Amniotic epithelial cell (primary cell): ENCODE data around the gene KANK4.
"Not testable (repeated sequence)": the region's sequence is repeated elsewhere in the genome, so short reads cannot be mapped to it uniquely, and the experiment has no call there.

Source experiments
- DNase-seq: peaks from one replicate; pipeline ENCODE4 v3.0.0-alpha.2; 2010; ENCODE audit warnings: low read depth

Gene KANK4

DNA sequence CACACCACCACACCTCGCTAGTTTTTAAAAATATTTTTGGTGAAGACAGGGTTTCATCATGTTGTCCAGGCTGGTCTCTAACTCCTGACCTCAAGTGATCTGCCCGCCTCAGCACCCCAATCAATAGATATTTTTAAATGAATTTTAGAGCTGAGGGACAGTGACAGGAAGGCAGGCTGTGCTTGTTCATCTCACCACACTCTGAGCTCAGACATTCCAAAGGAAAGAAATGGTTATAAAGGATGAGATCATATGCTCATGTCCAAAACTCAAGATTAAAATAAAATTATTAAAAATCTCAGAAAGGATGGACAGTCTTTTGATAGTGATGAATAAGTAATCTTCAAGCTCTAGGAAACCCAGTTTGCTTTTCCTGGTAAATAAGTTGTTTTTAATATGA is 83.7 kb downstream of the KANK4 start:
- DNase-seq = no peak

DNA sequence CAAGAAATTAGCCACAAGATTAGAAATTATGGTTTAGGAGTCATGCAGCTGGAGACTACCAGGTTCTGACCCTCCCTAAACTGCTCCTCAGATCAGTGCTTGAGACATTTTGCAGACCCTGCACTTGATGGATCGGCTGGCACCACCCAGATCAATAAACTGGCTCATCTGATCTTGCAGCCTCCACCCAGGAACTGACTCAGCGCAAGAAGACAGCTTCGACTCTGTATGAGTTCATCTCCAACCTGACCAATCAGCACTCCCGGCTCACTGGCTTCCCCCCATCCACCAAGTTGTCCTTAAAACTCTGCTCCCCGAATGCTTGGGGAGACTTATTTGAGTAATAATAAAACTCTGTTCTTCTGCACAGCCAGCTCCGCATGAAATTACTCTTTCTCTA is 84.5 kb downstream of the KANK4 start:
- no peak for DNase-seq

DNA sequence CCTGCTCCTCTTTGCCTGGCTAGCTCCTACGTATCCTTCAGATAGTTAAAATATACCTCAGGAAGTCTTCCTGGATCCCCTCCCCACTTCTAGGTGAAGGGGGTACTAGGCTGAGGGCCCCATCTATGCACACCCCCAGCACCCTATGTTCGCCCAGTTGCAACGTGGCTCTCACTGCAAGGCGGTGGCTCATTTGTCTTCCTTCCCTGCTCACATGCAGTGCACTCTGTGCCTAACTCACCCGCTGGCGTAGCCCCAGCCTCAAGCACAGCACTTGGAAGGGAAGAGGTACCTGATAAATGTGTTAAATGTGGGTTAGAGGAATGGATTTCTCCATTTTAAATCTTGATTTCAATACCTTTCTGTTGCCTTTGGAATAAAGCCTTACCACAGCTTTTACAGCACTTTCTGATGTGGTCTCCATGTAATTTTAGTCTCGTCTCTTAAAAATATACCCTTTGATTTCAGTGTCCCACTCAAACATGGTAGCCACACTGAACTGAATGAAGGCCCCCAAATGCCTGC is 85.2 kb downstream of the KANK4 start:
- no peak for DNase-seq

DNA sequence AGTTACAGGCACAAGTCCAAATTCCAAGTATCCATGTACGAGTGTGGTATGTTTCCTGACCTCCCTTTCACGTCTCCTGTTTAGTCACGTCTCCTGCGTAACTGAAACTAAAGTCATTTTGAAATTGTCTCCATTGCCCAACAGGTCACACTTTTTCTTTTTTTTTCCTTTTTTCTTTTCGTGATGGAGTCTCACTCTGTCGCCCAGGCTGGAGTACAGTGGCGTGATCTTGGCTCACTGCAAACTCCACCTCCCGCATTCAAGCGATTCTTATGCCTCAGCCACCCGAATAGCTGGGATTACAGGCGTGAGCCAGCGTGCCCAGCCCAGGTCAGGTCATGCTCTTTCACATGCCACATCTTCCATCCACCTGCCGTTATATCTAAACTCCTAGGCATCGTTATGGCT is 86.4 kb downstream of the KANK4 start:
- no peak for DNase-seq

DNA sequence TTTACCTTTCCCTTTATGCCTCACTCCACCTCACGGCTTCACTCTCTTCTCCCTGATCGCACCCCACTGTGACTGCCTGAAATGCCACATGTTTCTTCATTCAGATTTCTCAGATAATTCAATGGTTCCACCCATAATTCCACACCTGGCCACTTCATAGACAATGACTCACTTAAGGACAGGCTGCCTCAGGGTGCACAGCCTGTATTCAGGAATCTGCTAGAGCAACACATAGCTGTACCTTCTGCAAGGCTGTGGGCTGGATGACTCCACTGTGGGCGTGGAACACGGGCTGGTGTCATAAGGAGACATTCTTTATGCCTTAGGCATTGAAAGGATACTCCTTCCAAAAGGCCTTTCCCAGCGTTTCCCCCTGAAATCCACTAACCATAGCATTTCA is 88.5 kb downstream of the KANK4 start:
- peak; percentile 6 for DNase-seq

DNA sequence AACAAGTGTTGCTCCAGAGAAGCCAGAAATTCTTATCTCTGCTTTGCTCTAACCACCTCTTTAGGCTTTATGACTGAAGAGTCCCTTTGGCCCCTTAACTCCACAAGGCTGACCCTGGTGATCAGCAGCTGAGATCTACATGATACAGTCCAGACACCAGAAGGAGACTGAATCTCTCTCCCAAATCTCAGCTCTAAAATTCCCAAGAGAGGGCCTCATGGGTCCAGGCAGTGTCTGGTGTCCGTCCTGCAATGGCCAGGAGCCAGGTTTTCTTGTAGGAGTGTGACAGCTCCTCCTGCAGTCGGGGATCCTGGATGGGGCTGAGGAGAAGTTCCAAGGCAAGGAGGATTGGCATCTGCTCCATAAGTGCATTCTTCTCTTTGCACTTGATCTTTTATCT is 89.3 kb downstream of the KANK4 start:
- DNase-seq = no peak

DNA sequence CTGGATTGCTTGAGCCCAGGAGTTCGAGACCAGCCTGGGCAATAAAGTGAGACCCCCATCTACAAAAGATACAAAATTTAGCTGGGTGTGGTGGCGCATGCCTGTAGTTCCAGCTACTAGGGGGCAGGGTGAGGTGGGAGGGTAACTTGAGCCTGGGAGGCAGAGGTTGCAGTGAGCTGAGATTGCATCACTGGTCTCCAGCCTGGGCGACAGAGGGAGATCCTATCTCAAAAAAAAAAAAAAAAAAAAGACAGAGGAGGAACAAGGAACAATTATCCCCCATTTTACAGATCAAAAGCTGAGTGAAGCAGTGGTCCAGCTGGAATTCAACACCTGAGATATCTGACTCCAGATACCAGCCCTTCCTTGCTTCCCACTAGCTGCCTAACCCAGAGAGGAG is 89.8 kb downstream of the KANK4 start:
- no peak for DNase-seq

DNA sequence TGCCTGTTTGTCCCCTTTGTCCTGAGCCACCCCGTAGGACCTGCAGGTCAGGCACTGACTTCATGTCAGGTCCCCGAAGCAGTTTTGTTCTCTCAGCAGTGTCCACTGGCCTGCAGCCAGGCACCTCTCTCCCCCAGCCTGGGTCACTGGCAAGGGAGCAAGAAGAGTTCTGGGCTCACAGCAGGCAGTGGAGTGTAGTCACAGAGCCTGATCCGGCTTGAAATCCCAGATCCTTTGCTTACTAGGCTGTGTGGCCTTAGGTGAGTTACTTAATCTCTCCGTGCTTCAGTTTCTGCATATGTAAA is 90.4 kb downstream of the KANK4 start:
- no peak for DNase-seq

DNA sequence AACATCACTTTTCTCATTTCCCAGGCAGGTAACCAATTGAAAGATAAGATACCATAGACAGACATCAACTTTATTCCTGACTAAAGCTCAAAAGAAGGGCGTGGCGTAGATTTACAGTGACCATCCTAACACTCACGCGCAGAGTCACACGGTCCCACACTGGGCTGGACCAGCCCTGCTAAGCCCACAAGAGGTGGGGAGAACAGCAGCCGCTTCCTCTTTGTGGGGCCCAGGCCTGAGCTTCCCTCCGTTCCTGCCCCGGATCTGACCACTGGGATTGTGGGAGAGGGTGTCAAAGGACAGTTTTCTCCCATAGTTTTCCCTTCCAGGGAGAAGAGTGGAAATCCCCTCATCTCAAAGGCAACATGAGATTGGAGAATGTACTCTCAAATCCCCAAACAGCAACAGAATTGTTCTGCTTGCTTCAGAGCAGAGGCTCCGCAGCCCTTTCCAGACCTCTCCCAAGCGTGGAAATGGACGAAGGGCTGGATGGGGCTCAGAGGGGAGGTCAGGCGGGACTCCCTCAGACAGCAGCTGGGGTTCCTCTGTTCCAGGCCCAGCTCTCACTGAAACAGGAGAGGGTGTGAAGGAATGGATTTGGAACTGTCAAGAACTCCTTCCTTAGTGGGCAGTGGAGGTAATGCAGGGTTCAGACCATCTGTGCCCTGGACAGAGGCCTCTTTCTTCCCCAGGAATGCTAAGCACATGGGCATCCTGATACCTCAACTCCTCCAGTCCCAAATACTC is 90.9 kb downstream of the KANK4 start:
- no peak for DNase-seq

DNA sequence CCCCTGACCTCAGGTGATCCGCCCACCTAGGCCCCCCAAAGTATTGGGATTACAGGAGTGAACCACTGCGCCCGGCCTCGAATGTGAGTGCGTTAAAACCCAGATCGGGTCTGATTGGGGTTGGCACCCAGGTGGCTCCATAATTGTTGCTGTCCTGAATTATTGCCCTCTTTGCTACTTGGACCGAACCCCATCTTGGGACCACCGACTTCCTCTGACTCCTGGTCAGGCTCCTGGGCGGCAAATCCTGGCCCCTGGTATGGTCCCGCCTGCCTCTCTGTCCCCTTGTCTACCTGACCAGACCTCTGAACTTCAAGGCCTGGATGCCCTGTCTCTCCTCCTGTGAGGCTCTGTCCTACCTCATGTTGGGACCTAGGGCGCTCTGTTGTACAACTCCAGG is 91.7 kb downstream of the KANK4 start:
- no peak for DNase-seq

DNA sequence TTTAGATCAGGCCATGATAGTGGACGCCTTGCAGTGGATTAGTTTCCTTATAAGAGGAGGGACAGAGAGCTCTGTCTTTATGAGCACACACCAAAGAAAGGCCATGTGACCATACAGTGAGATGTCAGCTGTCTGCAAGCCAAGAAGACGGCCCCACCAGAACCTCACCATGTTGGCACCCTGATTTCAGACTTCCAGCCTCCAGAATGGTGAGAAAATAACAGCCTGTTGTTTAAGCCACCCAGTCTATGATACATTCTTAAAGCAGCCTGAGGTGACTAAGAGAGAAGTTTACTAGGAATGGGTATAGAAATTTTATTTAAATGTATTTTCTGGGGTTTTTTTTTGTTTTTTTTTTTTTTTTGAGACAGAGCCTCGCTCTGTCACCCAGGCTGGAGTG is 95.1 kb downstream of the KANK4 start:
- no peak for DNase-seq

DNA sequence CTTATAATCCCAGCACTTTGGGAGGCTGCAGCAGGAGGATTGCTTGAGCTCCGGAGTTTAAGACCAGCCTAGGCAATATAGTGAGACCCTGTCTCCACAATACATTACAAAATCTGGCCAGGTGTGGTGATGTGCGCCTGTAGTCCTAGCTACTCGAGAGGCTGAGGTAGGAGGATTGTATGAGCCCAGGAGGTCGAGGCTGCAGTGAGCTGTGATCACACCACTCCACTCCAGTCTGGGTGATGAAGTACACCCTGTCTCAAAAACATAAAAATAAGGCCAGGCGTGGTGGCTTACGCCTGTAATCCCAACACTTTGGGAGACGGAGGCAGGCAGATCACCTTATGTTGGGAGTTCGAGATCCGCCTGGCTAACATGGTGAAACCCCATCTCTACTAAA is 96.9 kb downstream of the KANK4 start:
- DNase-seq = no peak

DNA sequence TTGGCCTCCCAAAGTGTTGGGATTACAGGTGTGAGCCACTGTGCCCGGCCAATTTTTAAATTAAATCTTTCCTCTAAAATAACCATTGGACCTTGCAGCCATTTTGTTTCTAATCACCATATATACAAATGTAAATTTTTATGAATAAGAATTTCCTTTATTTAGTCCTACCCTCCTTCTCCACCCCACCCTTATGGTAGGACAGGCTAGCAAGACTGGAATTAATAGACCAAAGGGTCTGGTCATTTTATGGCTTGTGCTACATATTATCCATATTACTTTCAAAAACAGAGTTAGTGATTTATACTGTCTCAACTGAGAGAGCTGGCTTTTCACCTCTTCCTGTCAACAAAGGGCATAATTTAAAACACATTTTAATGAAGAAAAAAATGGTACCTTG is 98.1 kb downstream of the KANK4 start:
- DNase-seq = no peak

DNA sequence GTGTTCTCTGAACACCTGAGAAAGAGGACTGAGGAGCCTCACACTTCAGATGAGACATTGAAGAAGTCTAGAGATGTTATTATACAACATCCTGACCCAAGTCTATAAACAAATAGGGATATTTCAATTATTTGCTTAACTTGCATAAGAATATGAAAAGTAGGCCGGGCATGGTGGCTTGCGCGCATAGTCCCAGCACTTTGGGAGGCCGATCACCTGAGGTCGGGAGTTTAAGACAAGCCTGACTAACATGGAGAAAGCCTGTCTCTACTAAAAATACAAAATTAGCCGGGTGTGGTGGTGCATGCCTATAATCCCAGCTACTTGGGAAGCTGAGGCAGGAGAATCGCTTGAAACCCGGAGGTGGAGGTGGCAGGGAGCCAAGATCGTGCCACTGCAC is 98.8 kb downstream of the KANK4 start:
- not testable (repeated sequence) for DNase-seq

DNA sequence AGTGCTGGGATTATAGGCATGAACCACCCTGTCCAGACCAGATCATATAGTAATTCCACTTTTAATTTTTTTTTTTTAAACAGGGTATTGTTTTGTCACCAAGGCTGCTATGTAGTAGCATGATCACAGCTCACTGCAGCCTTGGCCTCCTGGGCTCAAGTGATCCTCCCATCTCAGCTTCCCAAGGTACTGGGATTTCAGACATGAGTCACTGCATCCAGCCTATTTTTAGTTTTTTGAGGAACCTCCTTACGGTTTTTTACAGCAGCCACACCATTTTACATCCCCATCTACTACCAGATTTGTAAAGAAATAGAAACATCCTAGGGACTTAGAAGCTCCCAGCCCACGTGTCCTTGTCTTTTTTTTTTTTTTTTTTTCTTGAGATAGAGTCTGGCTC is 100.6 kb downstream of the KANK4 start:
- no peak for DNase-seq

DNA sequence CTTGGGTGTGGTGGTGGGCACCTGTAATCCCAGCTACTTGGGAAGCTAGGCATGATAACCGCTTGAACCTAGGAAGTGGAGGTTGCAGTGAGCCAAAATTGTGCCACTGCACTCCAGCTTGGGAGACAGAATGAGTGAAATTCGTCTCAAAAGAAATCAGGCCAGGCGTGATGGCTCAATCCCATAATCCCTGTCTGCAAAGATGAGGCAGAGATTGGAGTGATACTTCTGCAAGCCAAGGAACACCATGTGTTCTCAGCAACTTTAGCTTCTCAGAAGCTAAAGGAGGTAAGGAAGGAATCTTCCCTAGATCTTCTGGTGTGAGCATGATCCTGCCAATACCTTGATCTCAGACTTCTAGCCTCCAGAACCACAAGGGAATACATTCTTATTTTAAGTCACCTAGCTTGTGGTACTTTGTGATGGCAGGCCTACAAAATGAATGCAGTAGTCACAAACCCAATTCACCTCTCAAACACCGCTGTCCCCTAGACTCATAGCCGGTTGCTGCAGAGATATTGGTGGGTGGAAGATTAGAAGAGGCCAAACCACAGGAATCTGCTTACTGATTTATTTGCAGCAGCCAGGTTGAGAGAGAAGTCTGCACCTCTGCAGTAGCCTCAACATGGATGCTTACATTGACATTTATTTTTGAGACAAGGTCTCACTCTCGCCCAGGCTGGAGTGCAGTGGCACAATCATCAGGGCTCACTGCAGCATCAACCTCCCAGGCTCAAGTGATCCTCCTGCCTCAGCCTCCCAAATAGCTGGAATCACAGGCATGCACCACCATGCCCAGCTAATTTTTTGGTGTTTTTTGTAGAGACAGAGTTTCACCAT is 105.9 kb downstream of the KANK4 start:
- no peak for DNase-seq

DNA sequence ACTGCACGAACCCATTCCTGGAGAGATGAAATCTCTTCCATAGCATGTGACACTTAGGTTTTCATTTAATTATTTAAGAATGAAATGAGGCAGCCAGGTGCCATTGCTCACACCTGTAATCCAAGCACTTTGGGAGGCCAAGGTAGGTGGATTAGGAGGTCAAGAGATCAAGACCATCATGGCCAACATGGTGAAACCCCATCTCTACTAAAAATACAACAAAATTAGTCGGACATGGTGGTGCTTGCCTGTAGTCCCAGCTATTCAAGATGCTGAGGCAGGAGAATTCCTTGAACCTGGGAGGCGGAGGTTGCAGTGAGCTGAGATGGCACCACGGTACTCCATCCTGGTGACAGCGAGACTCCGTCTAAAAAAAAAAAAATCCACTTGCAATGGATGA is 106.8 kb downstream of the KANK4 start:
- DNase-seq = no peak

DNA sequence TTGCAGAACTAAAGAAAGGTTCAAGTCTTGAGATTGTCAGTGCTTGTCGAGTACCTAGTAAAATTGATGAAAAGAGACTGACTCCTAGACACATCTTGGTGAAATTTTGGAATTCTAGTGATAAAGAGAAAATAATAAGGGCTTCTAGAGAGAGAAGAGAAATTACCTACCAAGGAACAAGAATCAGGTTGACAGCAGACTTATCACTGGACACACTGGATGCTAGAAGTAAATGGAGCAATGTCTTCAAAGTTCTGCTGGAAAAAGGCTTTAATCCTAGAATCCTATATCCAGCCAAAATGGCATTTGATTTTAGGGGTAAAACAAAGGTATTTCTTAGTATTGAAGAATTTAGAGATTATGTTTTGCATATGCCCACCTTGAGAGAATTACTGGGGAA is 108.3 kb downstream of the KANK4 start:
- DNase-seq = peak; percentile 0

DNA sequence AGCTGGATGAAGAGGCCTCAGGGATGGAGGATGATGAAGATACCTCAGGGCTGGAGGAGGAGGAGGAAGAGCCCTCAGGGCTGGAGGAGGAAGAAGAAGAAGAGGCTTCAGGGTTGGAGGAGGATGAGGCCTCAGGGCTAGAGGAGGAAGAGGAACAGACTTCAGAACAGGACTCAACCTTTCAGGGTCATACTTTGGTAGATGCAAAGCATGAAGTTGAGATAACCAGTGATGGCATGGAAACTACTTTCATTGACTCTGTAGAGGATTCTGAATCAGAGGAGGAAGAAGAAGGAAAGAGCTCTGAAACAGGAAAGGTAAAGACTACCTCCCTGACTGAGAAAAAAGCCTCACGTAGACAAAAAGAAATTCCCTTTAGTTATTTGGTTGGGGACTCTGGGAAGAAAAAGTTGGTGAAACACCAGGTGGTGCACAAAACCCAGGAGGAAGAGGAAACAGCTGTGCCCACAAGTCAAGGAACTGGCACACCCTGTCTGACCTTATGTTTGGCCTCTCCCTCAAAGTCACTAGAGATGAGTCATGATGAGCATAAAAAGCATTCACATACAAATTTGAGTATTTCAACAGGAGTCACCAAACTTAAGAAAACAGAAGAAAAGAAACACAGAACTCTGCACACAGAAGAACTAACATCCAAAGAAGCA is 109.2 kb downstream of the KANK4 start:
- no peak for DNase-seq

DNA sequence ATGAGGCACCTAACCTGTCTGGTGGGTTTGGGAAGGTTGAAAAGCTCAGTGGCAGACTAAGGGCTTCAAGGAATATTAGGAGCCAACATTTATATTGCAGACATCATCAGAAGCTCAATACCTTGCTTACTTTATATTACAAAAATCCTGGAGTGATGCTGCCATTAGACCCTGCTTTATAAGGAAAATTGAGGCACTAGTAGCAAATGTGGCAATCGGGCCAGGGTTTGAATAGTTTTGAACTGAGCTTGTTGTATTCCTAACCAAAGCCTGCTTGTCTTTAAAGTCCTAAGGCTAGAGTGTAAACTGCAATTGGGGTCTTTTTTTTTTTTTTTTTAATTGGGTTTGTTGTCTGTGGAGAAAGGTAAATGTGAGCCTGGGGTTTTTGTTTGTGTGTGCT is 110.3 kb downstream of the KANK4 start:
- no peak for DNase-seq

DNA sequence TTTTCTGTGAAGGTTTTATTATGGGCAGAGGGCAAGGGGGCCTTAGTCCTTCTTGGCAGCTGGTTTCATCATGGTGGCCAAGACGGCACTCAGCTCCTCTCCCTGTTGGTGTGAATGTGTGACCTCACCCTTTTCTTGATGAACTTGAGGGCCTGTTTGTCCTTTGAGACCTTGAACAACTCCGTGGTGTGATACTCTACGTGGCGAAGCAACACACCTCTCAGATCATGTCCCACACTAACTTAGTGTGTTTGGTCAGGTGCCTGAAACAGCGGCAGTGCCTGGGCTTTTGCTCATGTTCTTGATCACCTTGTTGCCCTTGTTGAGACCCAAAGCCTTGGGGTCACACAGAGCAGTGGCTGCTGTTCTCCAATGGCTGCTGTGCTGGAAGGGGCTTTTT is 111.1 kb downstream of the KANK4 start:
- DNase-seq = no peak

DNA sequence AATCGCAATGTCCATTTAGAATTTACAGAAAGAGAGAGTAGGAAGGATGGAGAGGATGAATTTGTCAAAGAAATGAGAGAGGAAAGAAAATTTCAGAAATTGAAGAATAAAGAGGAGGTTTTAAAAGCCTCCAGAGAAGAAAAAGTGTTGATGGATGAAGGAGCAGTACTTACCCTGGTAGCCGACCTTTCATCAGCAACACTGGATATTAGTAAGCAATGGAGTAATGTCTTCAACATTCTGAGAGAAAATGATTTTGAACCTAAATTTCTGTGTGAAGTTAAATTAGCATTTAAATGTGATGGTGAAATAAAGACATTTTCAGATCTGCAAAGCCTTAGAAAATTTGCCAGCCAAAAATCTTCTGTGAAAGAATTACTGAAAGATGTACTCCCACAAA is 112.0 kb downstream of the KANK4 start:
- DNase-seq = no peak

DNA sequence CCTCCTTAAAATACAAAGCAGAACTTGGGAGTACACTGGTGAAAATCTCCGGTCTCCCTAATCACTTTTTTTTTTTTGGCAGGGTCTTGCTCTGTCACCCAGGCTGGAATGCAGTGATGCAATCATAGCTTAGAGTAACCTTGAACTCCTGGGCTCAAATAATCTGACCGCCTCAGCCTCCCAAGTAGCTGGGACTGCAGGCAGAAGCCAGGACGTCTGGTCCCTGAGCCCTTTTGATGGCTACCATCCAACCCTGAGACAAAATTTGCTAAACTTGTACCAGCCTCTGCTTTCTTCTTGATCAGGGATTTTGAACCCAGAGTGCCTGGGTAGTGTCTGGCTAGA is 120.5 kb downstream of the KANK4 start:
- DNase-seq = peak; percentile 2
